Memory B cell (primary cell): ENCODE results near the gene POFUT1.
"Not testable (repeated sequence)": the region's sequence is repeated elsewhere in the genome, so short reads cannot be mapped to it uniquely, and the experiment has no call there.

Experiments used
- ATAC-seq: fragments of 150-1000 bp; cut with Tn5 transposase; 2 replicates; pipeline ENCODE4 v1.10.0; 2021; ENCODE audit warnings: low read depth, mild to moderate bottlenecking, moderate library complexity
- DNase-seq, 2 donors: peaks; one replicate each; pipeline ENCODE4 v3.0.0; 2022; ENCODE audit warnings: low spot score in 2 of 2
- H3K27ac Mint-ChIP-seq: one replicate; pipeline ENCODE4 v1.8.0; 2022; ENCODE audit warnings: mild to moderate bottlenecking, moderate library complexity, mixed read lengths
- H3K27me3 Mint-ChIP-seq: one replicate; pipeline ENCODE4 v1.8.0; 2022; ENCODE audit warnings: mixed read lengths
- H3K36me3 Mint-ChIP-seq: one replicate; pipeline ENCODE4 v1.8.0; 2022; ENCODE audit warnings: mild to moderate bottlenecking, mixed read lengths
- H3K4me1 Mint-ChIP-seq: one replicate; pipeline ENCODE4 v1.8.0; 2022; ENCODE audit warnings: mixed read lengths
- H3K4me3 Mint-ChIP-seq: one replicate; pipeline ENCODE4 v1.8.0; 2022; ENCODE audit warnings: mild to moderate bottlenecking, moderate library complexity, mixed read lengths
- H3K9me3 Mint-ChIP-seq: one replicate; pipeline ENCODE4 v1.8.0; 2022; ENCODE audit warnings: mixed read lengths

The POFUT1 gene

DNA sequence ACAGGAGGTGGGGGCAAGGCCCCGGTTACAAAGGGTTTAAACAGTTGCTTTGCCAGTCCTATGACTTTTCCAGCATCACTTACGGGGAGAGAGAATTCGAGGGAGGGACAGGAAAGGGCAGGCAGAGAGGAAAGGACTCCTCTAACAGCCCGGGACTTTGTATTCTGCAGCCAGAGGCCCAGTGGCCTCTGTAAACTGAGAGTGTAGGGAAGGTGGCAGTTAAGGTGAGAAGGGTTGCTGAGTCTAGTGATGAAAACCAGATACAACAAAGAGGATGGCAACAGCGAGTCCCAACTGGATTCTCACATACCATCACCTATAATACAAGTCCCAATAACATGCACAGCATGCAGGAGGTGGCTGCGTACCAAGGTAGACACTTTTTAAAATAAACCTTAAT is 13.7 kb upstream of the POFUT1 start:
- Mint-ChIP-seq H3K9me3 (no peaks in the 10 kb centered on the region), H3K4me3 (no peak overlapping the region), H3K27ac (no peak overlapping the region), H3K36me3 (peaks cover 30% of the 10 kb centered on the region), H3K27me3 (no peaks in the 10 kb centered on the region), H3K4me1 (peaks cover 7% of the 10 kb centered on the region)
- DNase-seq (no peak), ATAC-seq (no peak)

DNA sequence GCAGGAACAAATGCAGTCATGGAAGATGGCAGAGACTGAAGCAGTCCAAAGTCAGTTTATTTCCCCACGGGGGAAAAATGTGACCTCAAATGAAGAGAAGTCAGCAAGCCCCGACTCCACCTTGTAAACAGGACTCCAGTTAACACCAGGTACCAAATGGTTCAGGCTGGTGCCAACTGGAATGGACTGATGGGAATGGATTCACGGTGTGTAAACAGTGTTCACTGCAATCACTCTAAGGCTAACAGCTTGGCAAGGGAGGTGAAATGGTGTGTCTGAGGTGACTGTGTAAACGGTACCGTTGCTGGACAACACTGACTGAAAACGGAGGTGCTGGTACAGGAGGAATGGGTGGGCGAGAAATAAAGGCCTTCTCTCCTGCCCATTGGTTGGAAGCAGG is 12.1 kb upstream of the POFUT1 start:
- Mint-ChIP-seq H3K27me3 (no peaks in the 10 kb centered on the region), H3K4me1 (peaks cover 5% of the 10 kb centered on the region), H3K4me3 (no peak overlapping the region), H3K9me3 (no peaks in the 10 kb centered on the region), H3K27ac (no peak overlapping the region), H3K36me3 (peaks cover 35% of the 10 kb centered on the region)
- DNase-seq (no peak), ATAC-seq (no peak)

DNA sequence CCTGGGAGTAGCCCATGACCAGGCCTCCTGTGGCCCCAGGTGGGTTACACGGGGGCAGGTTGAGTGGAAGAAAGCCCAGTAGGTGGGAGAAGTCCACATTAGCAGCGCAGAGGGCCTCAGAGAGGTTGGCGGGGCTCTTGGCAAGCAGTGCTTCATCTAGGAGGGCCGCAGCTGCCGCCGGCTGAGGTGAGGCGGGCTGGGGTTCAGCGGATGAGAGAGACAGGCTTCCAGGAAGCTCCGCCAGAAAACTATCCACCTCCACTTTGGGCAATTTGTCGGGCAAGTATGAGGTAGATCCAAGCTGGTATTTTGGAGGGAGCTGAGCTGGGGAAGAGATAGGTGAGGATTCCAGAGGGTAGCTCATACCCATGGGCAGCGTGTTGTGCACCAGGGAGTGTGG is 11.1 kb upstream of the POFUT1 start:
- H3K4me1 Mint-ChIP-seq, H3K27ac Mint-ChIP-seq, H3K9me3 Mint-ChIP-seq: not testable (repeated sequence)

DNA sequence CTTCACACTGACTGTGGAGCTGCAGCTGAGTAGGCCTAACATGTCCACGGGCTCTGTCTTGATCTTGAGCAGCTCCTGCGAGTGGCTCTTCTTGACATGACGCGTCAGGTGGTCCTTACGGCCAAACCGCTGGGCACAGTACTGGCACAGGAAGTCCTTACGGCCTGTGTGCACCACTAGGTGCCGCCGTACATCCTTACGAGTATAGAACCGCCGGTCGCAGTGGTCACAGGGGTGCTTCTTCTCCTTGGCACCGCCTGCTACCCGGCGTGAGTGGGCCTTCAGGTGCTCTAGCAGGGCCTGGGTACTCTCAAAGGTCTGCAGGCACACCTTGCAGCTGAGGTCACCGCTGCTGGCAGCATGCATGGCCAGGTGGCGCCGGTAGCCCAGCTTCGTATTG is 10.5 kb upstream of the POFUT1 start:
- peaks cover 38% of the 10 kb centered on the region for H3K36me3 Mint-ChIP-seq
- H3K27ac Mint-ChIP-seq, H3K27me3 Mint-ChIP-seq, H3K9me3 Mint-ChIP-seq, H3K4me1 Mint-ChIP-seq, H3K4me3 Mint-ChIP-seq, ATAC-seq, DNase-seq: not testable (repeated sequence)

More for the DNA sequence above, 11.1 kb upstream of the POFUT1 start:
- not testable (repeated sequence) for H3K4me3 Mint-ChIP-seq, DNase-seq, H3K27me3 Mint-ChIP-seq, ATAC-seq
- H3K36me3 Mint-ChIP-seq, result peaks cover 35% of the 10 kb centered on the region

DNA sequence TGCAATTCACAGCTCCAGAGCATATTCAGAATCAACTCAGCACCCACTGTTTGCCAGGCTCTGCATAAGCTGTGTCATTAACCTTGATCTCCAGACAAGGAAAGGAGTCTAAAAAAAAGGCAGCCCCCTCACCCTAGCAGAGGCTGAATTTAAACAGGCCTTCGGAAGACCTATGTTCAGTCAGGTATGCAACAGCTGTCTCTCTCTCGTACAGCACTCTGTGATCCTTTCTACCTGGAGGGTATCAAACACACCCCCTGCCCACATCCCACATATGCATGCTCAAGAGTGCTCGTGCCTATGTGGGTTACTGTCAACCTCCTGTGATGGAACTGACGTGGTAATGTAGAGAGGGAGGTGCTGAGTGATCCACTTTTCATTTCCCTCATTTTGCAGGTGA is 8.7 kb upstream of the POFUT1 start:
- Mint-ChIP-seq H3K9me3 (no peaks in the 10 kb centered on the region), H3K27me3 (no peaks in the 10 kb centered on the region), H3K4me3 (no peak overlapping the region), H3K4me1 (peaks cover 13% of the 10 kb centered on the region), H3K36me3 (peaks cover 35% of the 10 kb centered on the region), H3K27ac (no peak overlapping the region)
- ATAC-seq (no peak), DNase-seq (no peak)

DNA sequence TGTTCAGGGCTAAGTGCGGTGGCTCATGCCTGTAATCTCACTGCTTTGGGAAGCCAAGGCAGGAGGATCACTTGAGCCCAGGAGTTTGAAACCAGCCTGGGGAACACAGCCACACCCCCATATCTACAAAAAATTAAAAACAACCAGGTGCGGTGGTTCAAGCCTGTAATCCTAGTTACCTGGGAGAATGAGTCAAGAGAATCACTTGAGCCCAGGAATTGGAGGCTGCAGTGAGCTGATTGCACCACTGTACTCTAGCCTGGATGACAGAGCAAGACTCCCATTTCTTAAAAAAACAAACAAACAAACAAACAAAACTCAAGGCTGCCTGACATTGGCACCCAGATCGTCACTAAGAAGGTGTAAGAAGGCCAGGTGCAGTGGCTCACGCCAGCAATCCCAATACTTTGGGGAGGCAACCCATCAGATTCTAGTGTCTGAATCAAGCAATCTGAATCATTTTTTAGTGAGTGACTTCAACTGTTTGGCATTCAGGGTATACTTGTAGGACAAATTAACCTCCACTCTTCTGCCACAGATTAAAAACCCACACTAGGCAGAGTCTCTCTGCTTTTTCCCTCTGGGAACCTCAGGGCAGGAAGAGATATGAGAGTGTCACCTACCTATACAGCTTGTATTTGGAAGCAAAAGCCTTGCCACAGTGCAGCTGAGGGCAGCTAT is 6.2 kb upstream of the POFUT1 start:
- H3K27me3 Mint-ChIP-seq, result no peaks in the 10 kb centered on the region
- no peak overlapping the region for H3K4me3 Mint-ChIP-seq
- no peaks in the 10 kb centered on the region for H3K9me3 Mint-ChIP-seq
- H3K4me1 Mint-ChIP-seq, result peaks cover 34% of the 10 kb centered on the region
- peaks cover 20% of the 10 kb centered on the region for H3K36me3 Mint-ChIP-seq
- DNase-seq (no peak), ATAC-seq (no peak)
- no peak overlapping the region for H3K27ac Mint-ChIP-seq

DNA sequence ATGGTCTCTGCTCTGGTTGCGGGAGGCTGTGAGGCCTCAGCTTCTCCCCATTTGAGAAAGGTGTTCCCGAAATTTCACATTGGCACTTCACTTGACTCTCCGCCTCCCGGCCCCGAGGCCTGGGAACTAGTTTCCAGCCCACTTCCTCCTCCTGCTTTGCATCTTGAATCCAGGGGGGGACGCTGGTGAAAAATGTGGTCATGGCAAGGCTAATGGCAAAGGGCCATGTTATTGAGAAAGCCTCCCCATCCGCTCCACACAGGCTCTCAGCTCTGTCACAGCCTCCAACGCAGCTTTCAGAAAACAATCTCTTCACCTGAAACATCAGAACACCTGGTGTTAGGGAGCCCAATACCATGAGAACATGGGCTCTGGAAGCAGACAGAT is 5.7 kb upstream of the POFUT1 start:
- peaks cover 20% of the 10 kb centered on the region for H3K36me3 Mint-ChIP-seq
- H3K4me3 Mint-ChIP-seq, result no peak overlapping the region
- DNase-seq (no peak), ATAC-seq (no peak)
- no peaks in the 10 kb centered on the region for H3K9me3 Mint-ChIP-seq
- H3K27ac Mint-ChIP-seq, result no peak overlapping the region
- H3K4me1 Mint-ChIP-seq, result peaks cover 39% of the 10 kb centered on the region
- H3K27me3 Mint-ChIP-seq, result no peaks in the 10 kb centered on the region

DNA sequence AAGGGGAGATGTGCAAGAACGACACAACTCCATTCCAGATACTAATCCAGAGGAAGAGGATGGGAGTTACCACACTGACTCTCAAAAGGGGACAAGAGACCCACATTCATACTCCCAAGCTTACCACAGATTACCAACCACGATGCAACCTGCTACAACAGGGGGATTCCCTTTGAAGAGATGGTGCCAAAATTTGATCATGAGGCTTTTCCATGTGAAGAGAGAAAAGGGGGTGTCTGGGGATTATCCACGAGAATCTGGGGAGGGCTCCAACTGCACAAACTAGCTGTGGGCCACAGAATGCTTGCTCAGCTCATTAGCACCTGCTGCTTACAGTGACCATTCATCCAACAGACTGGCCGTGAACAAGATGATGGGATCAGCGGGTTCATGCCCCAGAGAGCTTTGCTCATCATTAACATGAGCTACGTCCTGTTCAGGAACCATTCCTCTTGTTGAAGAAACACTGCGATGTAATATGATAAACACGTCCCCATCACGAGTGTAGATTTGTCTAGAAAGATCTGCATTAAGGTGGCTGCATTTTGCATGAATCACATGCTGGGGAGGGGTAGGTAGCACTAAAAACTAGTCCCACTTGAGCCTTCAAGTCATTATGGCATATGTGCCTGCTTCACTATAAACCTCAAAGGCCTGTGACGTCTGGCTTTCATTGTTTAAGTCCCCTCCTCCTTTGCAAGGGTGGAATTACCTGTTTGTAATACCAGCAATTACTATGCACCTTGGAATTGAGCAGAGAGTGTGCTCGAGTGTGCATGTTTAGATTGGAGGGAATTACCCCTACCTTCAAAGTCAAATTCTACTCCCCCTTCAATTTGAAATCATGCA is 4.1 kb upstream of the POFUT1 start:
- H3K27me3 Mint-ChIP-seq, result no peaks in the 10 kb centered on the region
- H3K36me3 Mint-ChIP-seq, result peaks cover 10% of the 10 kb centered on the region
- H3K9me3 Mint-ChIP-seq, result no peaks in the 10 kb centered on the region
- no peak for DNase-seq
- peaks cover 37% of the 10 kb centered on the region for H3K4me1 Mint-ChIP-seq
- H3K4me3 Mint-ChIP-seq, result no peak overlapping the region
- H3K27ac Mint-ChIP-seq, result peak overlapping the region; percentile 73
- no peak for ATAC-seq

DNA sequence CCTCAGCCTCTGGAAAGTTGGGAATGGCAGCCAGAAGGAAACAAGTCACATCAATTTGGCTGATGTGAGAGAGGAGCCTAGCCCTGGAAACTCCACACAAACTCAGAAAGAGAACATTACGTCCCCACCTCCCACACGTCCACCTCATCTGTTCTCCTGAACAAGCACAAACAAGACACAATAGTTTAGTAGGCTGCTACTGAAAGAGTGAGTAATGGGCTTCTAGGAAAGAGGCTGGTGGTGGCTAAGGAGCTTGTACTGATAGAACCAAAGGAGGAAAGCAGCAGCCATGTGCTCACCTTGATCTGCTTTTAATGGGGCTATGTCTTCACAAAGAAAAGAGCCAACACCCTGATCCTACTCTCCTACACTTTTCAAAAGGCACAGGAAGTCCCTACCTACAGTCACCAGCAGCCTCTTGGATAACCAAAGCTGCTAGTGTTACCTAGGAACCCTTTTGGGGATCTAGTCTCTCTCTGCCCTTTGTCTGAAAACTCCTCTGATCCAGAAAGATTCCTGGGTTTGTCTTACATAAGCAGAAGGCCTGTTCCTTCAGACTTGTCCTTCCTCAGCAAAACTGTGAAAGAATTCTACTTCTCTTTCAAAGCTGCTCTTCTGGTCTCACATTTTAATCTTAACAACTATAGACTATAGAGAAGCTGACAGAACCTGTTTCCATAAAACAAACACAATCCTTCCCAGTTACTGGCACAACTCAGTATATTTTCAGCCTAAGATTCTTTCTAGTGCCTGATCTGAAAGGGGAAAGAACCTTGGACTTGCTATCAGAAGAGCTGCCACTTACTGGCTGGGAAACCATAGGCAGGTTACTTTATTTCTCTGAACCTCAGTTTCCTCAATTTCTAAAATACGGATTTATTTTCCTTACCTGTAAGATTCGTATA is 3.2 kb upstream of the POFUT1 start:
- ATAC-seq (no peak), DNase-seq (no peak)
- Mint-ChIP-seq H3K27ac (peak overlapping the region; percentile 73), H3K36me3 (peaks cover 6% of the 10 kb centered on the region), H3K4me3 (no peak overlapping the region), H3K27me3 (no peaks in the 10 kb centered on the region), H3K9me3 (no peaks in the 10 kb centered on the region), H3K4me1 (peaks cover 43% of the 10 kb centered on the region)

DNA sequence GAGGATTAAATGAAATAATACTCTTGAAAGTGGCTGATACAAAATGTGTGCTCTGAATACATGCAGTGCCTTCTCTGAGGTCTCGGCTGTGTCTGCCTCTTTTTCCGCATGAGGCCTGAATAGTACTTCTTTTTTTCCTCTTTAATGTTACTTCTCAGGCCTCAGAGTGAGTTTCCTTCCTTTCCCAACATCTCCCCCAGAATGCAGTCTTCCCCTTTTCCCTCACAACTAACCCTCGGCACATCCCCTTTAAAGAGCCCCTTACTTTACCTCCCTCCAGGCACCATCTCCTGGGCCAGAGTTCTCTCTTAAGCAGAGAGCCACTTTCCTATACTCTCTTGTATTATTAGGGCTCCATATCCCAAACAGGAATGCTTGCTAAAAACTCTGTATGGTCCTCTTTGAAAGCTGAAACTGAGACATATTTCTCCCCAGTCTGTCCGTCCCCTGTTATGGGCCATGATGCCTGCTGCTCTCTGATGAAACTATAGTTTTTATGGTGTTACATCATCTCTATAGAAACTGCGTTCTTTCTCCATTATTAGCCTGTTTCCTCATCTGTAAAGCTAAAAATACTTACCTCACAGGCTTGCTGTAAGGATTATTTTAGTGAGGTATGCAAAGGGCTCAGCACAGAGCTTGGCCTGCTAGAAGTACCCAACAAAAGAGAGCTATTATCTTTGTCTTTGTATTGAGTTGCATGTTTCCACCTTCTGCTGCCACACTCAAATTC is 2.4 kb upstream of the POFUT1 start:
- Mint-ChIP-seq H3K27me3 (no peaks in the 10 kb centered on the region), H3K4me3 (no peak overlapping the region), H3K9me3 (no peaks in the 10 kb centered on the region), H3K4me1 (peaks cover 49% of the 10 kb centered on the region), H3K27ac (peak overlapping the region; percentile 8), H3K36me3 (peaks cover 5% of the 10 kb centered on the region)
- ATAC-seq (no peak), DNase-seq (no peak)

DNA sequence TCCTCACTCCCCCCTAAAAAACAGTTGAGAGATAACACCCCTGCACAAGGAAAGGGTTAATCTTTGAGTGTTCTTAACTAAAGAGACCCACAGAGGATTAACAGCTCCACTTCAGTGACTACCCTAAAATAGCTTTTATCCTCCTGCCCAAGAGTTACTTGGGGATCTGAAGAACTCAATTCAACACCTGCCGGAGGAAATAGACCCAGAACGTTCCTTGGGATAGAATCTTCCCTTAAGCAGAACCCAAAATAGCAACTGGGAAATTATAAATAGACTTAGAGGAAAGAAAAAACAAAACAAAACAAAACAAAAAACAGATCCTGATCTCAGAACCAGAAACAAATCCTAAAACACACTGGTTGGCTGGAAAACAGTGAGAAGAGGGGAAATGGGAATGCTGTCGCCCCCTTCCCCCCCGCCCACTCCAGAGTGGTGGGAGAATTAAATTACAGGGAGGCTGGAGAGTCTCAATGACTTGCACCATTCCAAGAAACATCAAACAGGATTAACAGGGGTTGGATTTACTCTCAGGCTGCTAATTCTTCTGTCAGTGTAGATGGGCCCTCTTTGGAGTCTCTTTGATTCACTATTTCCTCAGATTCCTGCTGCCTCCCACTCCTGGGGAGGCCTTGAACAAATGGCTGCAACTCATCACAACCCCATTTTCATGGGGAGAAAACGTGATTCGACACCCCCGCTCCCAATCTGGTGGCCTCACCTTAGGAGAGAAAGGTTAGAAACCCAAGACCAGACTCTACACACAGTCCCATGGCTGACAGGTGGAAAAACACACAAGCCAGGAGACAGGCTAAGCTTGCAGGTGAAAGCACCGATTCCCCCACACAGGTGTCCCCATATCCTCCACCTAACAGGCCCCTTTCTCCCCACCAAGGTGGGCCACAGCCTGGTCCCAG is 1.6 kb upstream of the POFUT1 start:
- Mint-ChIP-seq H3K9me3 (no peaks in the 10 kb centered on the region), H3K27me3 (no peaks in the 10 kb centered on the region), H3K36me3 (peaks cover 5% of the 10 kb centered on the region), H3K4me3 (peak overlapping the region; percentile 95), H3K27ac (peak overlapping the region; percentile 93), H3K4me1 (peaks cover 49% of the 10 kb centered on the region)
- DNase-seq (no peak), ATAC-seq (no peak)

DNA sequence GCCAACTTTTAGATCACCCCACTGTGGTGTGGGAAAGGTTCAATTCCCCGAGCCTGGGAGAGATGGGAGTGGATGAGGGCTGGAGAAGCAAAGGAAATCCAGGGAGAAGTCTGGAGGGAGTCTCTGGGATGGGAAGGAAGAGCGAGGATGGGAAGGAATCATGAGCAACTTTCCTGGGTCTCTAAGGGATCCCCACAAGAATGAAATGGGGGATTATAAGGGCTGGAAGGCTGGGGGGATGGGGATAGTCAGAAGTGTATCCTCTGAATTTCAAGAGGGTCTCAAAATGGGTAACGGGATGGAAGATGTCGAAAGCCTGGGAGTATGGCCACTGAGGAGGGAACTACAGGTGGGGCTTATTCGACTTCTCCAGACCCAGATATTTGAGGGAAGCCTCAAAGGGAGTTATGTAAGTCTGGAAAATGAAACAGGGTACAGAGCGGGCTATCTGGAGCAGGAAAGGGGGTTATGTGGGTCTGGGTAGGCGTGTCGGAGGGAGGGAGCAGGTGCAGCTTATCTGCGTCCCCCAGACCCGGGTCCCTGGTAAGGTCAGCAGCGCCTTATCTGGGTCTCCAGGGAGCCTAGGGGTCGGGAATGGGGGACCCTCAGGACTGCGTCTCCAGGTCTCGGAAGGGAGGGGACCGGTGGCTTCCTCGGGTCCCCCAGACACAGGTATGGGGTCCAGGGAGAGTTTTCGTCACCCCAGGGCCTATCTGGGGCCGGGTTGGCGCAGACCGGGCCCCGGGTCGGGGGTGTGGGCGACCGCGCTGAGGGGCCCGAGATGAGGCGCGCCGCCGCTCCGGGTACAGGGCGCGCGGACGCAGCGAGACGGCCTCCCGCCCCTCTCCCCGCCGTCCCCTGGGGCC is 687 bp upstream of the POFUT1 start:
- Mint-ChIP-seq H3K4me3 (peak overlapping the region; percentile 95), H3K27ac (peak overlapping the region; percentile 93), H3K27me3 (no peaks in the 10 kb centered on the region), H3K4me1 (peaks cover 55% of the 10 kb centered on the region), H3K9me3 (no peaks in the 10 kb centered on the region), H3K36me3 (peaks cover 9% of the 10 kb centered on the region)
- ATAC-seq, result peak; percentile 2
- DNase-seq, result no peak
